Measurements from ENCODE around the gene KCNJ4.
A peak's percentile ranks its signal among the peaks of the same experiment; 100 is the strongest.

KCNJ4 gene

GRCh38 chr22:38455076-38455529 is at the start of gene KCNJ4:
TSS of gene KCNJ4 (minus strand) at chr22:38455199. CDS start at chr22:38428132, 27,067 bp downstream.
- H3K27me3 Mint-ChIP-seq = peaks cover 95% of the 10 kb centered on the region
- no peak for DNase-seq
- H3K9me3 Mint-ChIP-seq = no peaks in the 10 kb centered on the region
- CTCF ChIA-PET = no interaction called here
- peak within 1 kb of the TSS; percentile 65 for H3K4me3 Mint-ChIP-seq
- H3K36me3 Mint-ChIP-seq = no peaks in the 10 kb centered on the region
- H3K27ac Mint-ChIP-seq = no peak within 1 kb of the TSS
- H3K4me1 Mint-ChIP-seq = peaks cover 16% of the 10 kb centered on the region

DNA sequence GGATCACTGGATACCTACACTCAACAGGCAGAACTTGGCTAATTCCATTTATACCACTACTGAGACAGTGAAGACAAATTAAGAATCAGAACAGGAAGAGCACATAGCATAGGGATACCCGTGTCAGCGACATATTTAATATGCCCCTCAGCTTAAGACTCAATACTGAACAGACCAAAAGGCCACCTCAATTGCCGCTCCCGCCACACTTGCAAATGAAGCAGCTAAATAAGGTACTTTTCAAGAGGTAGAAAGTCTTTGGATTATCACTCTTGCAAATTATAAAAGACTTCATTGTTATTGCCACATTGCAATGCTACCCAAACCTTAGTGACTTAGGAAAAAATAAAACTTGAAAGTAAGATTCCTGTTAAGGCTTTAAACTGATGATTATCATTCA is 48.0 kb upstream of the KCNJ4 start:
- Mint-ChIP-seq H3K4me3 (peak overlapping the region; percentile 99), H3K27me3 (peaks cover 3% of the 10 kb centered on the region), H3K4me1 (peaks cover 65% of the 10 kb centered on the region), H3K27ac (no peak overlapping the region), H3K36me3 (peaks cover 70% of the 10 kb centered on the region), H3K9me3 (no peaks in the 10 kb centered on the region)
- CTCF ChIA-PET = interaction anchor here (0.9 to 1.6 kb wide), 2 partner anchors 13 to 450 kb away, joined by 4 to 5 read pairs; no protein-coding TSS in a partner anchor
- no peak for DNase-seq

DNA sequence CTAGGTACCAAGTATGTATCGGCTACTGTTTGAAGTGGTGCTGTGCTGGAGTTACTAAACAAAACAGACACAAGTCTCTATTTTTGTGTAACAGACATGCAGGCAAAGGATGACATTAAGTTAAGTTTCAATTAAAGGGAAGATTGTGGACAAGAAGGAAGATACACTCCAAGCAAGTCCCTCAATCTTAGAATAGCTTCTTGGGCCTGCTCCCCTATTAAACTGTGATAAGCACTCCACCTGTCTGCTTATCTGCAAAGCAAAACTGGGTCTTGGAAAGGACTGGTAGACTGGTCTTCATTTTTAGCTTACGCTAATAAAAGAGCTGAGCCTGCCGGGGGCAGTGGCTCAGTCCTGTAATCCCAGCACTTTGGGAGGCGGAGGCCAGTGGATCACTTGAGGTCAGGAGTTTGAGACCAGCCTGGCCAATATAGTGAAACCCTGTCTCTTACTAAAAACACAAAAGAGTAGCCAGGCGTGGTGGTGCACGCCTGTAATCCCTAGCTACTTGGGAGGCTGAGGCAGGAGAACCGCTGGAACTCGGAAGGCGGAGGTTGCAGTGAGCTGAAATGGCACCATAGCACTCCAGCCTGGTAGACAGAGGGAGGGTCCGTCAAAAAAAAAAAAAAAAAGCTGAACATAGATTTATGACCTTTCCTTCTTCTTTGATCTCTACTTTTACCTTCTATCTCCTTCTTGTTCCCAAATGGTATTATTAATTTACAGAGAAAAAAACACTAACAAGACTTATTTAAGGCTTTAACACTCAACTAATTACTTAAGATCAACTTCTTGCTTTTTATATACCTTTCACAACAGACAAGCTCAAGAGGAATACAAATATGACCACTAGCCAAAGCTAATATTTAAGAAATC is 47.0 kb upstream of the KCNJ4 start:
- Mint-ChIP-seq H3K27ac (peak overlapping the region; percentile 19), H3K36me3 (peaks cover 74% of the 10 kb centered on the region), H3K4me3 (peak overlapping the region; percentile 99), H3K4me1 (peaks cover 66% of the 10 kb centered on the region), H3K9me3 (no peaks in the 10 kb centered on the region), H3K27me3 (peaks cover 3% of the 10 kb centered on the region)
- no peak for DNase-seq
- CTCF ChIA-PET = interaction anchor here (0.9 to 1.6 kb wide), 2 partner anchors 12 to 14 kb away, joined by 3 to 5 read pairs; no protein-coding TSS in a partner anchor

GRCh38 chr22:38497869-38498268 is 42.9 kb upstream of the KCNJ4 start:
- no peaks in the 10 kb centered on the region for H3K9me3 Mint-ChIP-seq
- no peaks in the 10 kb centered on the region for H3K27me3 Mint-ChIP-seq
- DNase-seq = no peak
- CTCF ChIA-PET = no interaction called here
- H3K4me3 Mint-ChIP-seq = no peak overlapping the region
- peaks cover 71% of the 10 kb centered on the region for H3K4me1 Mint-ChIP-seq
- peak overlapping the region; percentile 62 for H3K27ac Mint-ChIP-seq
- peaks cover 75% of the 10 kb centered on the region for H3K36me3 Mint-ChIP-seq

- DNase-seq = no peak
- Mint-ChIP-seq H3K4me1 (peaks cover 63% of the 10 kb centered on the region), H3K27ac (peak overlapping the region; percentile 54), H3K4me3 (no peak overlapping the region), H3K27me3 (no peaks in the 10 kb centered on the region), H3K36me3 (peaks cover 70% of the 10 kb centered on the region), H3K9me3 (no peaks in the 10 kb centered on the region)
- CTCF ChIA-PET = interaction anchor here (1.0 kb wide), 1 partner anchor 76 kb away, joined by 3 read pairs; no protein-coding TSS in a partner anchor
Observed at GRCh38 chr22:38494939-38495338, 39.9 kb upstream of the KCNJ4 start.

DNA sequence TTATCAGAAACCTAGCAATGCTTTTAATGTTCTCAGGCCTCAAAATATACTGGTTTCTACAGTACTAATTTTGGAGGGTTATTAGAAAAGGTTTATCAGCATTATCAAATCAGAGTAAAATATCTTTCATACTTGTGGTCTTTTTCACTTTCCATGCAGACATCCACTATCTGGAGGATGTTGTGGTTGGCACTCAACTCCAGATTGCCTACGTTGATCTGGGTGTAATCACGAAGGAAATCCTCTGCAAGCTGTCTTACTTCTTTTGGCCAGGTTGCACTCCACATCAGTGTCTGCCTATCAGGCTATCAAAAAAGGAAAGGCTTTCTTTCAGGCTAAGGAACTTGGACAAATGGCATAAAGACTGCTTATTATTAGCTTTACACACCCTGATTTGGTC is 39.5 kb upstream of the KCNJ4 start:
- CTCF ChIA-PET = interaction anchor here (1.0 kb wide), 1 partner anchor 76 kb away, joined by 3 read pairs; no protein-coding TSS in a partner anchor
- H3K27ac Mint-ChIP-seq = peak overlapping the region; percentile 54
- H3K4me1 Mint-ChIP-seq = peaks cover 65% of the 10 kb centered on the region
- no peaks in the 10 kb centered on the region for H3K27me3 Mint-ChIP-seq
- no peaks in the 10 kb centered on the region for H3K9me3 Mint-ChIP-seq
- no peak overlapping the region for H3K4me3 Mint-ChIP-seq
- no peak for DNase-seq
- peaks cover 73% of the 10 kb centered on the region for H3K36me3 Mint-ChIP-seq

DNA sequence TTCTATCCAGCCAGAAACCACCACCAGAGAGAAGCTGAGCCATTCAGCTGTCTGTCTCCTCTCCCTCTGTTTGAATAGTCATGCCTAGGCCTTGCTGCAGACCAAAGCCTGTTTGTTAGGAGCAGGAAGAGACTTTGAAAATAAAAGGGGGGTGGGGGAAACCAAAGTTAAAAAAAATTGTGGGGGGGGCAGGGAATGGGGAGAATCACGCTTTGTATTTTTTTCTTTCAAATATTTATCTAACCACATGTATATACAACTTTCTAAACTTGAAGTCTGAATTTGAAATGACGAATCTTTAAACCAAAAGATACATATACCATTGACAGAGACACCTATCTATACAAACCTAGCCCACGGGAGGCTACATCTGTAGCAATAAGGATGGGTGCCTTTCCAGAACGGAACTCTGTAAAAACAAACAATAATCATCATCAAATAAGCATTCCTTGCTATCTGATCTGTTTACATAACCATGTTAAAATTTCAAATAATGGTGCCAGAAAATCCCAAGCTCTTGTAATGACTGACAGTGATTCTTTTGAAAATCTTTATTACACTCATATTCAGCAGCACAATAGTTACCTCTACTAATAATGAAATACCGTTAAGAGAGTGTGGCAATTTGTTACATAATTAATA is 36.8 kb upstream of the KCNJ4 start:
- CTCF ChIA-PET = interaction anchor here (0.8 to 3.5 kb wide), 3 partner anchors 17 to 79 kb away, joined by 3 to 19 read pairs (median 4); partner anchors contain the start of gene DMC1
- H3K27me3 Mint-ChIP-seq = no peaks in the 10 kb centered on the region
- peaks cover 69% of the 10 kb centered on the region for H3K36me3 Mint-ChIP-seq
- no peaks in the 10 kb centered on the region for H3K9me3 Mint-ChIP-seq
- peaks cover 57% of the 10 kb centered on the region for H3K4me1 Mint-ChIP-seq
- no peak overlapping the region for H3K27ac Mint-ChIP-seq
- no peak for DNase-seq
- no peak overlapping the region for H3K4me3 Mint-ChIP-seq

DNA sequence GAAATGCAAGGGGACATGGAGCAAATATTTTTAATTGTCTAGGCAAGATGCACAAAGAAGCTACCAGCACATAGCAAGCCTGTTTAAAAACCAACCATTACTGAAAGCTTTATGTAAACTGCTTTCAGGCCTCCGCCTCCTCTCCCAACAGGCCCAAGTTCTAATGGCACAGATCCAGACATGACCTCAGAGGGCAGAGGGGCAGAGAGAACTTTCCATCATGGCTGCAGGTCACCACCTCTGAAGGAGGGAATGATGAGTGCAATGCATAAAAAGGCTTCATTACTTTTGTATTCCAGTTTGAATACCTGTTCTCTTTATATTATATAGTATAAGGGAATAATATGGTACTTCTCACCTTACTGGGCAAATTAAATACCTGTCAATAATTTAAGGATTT is 35.9 kb upstream of the KCNJ4 start:
- CTCF ChIA-PET = interaction anchor here (0.7 to 3.5 kb wide), 3 partner anchors 9 to 439 kb away, joined by 3 to 19 read pairs (median 4); partner anchors contain the start of gene DMC1
- no peak for DNase-seq
- Mint-ChIP-seq H3K27me3 (no peaks in the 10 kb centered on the region), H3K9me3 (no peaks in the 10 kb centered on the region), H3K4me3 (no peak overlapping the region), H3K27ac (peak overlapping the region; percentile 67), H3K4me1 (peaks cover 61% of the 10 kb centered on the region), H3K36me3 (peaks cover 73% of the 10 kb centered on the region)

DNA sequence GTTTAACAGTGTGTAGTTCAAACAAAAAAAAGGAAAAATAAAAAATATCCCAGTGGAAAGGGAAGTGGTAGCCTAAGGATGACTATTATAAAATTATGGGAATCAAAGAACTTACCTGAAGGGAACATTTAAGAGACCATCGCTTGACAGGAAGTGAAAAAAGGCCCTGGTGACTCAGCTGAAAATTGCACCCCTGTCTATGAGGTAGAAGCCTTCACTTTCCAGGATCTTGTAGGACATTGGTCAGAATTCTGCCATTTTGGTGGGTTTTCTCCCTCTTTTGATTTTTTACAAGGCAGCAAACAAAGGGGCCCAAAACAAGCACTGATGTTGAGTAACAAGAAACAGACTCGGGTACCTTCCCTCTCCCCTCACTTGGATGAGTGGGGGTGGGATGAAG is 35.5 kb upstream of the KCNJ4 start:
- Mint-ChIP-seq H3K4me3 (no peak overlapping the region), H3K36me3 (peaks cover 74% of the 10 kb centered on the region), H3K9me3 (no peaks in the 10 kb centered on the region), H3K27ac (peak overlapping the region; percentile 67), H3K4me1 (peaks cover 60% of the 10 kb centered on the region), H3K27me3 (no peaks in the 10 kb centered on the region)
- CTCF ChIA-PET = interaction anchor here (1.1 to 3.5 kb wide), 3 partner anchors 12 to 439 kb away, joined by 4 to 19 read pairs (median 5); partner anchors contain the start of gene DMC1
- DNase-seq = no peak

- CTCF ChIA-PET = interaction anchor here (1.1 to 3.5 kb wide), 3 partner anchors 12 to 438 kb away, joined by 4 to 19 read pairs (median 5); partner anchors contain the start of gene DMC1
- Mint-ChIP-seq H3K4me1 (peaks cover 54% of the 10 kb centered on the region), H3K36me3 (peaks cover 75% of the 10 kb centered on the region)
Observed at GRCh38 chr22:38489561-38490145, 34.7 kb upstream of the KCNJ4 start.

DNA sequence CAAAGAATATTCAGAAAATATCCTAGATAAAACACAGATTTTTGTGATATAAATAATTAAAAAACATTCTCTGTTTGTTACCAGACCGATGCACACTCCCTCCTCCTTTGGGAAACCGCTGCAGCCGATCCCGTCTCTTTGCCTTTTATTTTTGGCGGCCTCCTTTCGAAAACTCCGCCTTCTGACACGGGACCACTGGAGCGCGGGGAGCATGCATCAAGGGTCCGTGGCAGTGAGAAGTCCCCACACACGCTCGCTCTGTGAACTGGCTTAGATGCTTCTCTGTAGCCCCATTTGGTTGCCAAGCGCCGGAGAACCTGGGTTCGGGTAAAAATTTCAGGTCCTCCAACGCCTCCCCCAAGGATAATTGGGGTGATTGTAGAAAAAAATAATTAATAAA is 34.1 kb upstream of the KCNJ4 start:
- Mint-ChIP-seq H3K4me3 (no peak overlapping the region), H3K27ac (no peak overlapping the region), H3K36me3 (peaks cover 75% of the 10 kb centered on the region), H3K9me3 (no peaks in the 10 kb centered on the region), H3K4me1 (peaks cover 52% of the 10 kb centered on the region), H3K27me3 (no peaks in the 10 kb centered on the region)
- DNase-seq = no peak
- CTCF ChIA-PET = interaction anchor here (3.5 kb wide), 1 partner anchor 82 kb away, joined by 19 read pairs; the partner anchor contains the start of gene DMC1

More at GRCh38 chr22:38489561-38490145, 34.7 kb upstream of the KCNJ4 start:
- DNase-seq = no peak
- no peaks in the 10 kb centered on the region for H3K9me3 Mint-ChIP-seq
- H3K27me3 Mint-ChIP-seq = no peaks in the 10 kb centered on the region
- no peak overlapping the region for H3K4me3 Mint-ChIP-seq
- H3K27ac Mint-ChIP-seq = peak overlapping the region; percentile 61

DNA sequence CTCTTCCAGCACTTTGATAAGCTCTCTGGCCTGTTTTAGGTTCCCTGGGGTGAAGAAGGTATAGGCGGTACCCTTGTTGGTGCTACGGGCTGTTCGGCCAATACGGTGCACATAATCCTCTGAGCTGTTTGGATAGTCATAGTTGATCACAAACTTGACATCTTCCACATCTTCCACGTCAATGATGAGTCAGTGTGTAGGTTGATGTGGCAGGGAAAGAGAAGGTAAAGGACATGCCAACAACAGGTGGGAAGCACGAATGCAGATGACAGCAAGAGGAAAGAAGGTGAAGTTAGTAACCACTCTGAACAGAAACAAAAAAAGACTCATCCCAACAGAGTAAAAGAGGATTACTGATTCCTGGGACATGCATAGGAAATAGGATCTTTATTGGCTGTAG is 32.9 kb upstream of the KCNJ4 start:
- peaks cover 47% of the 10 kb centered on the region for H3K4me1 Mint-ChIP-seq
- CTCF ChIA-PET = interaction anchor here (1.1 to 1.6 kb wide), 2 partner anchors 9 to 84 kb away, joined by 3 to 4 read pairs; no protein-coding TSS in a partner anchor
- no peak overlapping the region for H3K4me3 Mint-ChIP-seq
- no peaks in the 10 kb centered on the region for H3K9me3 Mint-ChIP-seq
- H3K36me3 Mint-ChIP-seq = peaks cover 75% of the 10 kb centered on the region
- no peak overlapping the region for H3K27ac Mint-ChIP-seq
- no peak for DNase-seq
- no peaks in the 10 kb centered on the region for H3K27me3 Mint-ChIP-seq

- peaks cover 36% of the 10 kb centered on the region for H3K4me1 Mint-ChIP-seq
- CTCF ChIA-PET = no interaction called here
- H3K9me3 Mint-ChIP-seq = no peaks in the 10 kb centered on the region
- peaks cover 82% of the 10 kb centered on the region for H3K36me3 Mint-ChIP-seq
- DNase-seq = no peak
- no peaks in the 10 kb centered on the region for H3K27me3 Mint-ChIP-seq
- no peak overlapping the region for H3K4me3 Mint-ChIP-seq
- peak overlapping the region; percentile 60 for H3K27ac Mint-ChIP-seq
Observed at GRCh38 chr22:38485783-38486182, 30.8 kb upstream of the KCNJ4 start.

DNA sequence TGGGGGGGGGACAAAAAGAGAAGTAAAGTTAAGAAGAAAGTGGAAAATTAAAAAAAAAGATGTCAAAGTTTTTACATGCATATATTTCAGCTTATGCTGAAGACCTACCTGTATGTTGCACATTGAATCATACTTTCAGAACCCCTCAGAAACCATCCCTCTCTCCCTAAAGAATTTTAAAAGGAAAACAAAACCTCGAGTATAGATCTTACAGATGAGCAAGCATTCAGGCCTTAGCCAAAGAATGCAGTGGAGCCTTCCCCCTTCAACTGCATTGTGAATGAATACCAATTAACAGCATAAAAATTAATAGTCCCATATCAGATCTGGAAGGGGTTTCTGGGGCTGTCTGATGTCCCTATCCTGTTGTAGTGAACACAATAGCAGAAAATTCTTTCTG is 29.2 kb upstream of the KCNJ4 start:
- Mint-ChIP-seq H3K36me3 (peaks cover 70% of the 10 kb centered on the region), H3K9me3 (no peaks in the 10 kb centered on the region), H3K4me3 (no peak overlapping the region), H3K27ac (no peak overlapping the region), H3K27me3 (no peaks in the 10 kb centered on the region), H3K4me1 (peaks cover 23% of the 10 kb centered on the region)
- no peak for DNase-seq
- CTCF ChIA-PET = no interaction called here
